Neural cell (in vitro differentiated cells): ENCODE measurements around the gene THRA. TPM values are rescaled to one million over a fixed set of nuclear protein-coding genes. Genes with fewer than 3 reads are reported as not detected.
A peak's percentile ranks its signal among the peaks of the same experiment; 100 is the strongest.

Experiments
- H2AFZ ChIP-seq: fragments of 200-600, 300-800 bp; sonication (generic), shearing (Covaris generic); 2 replicates; pipeline ENCODE4 v1.6.0; 2014; ENCODE audit warnings: low read depth, mild to moderate bottlenecking, antibody characterized with exemption, low read length, moderate library complexity
- H3F3A ChIP-seq: fragments of 200-600 bp; shearing (Covaris generic); 2 replicates; pipeline ENCODE4 v1.6.1; 2016; ENCODE audit warnings: mild to moderate bottlenecking, moderate library complexity, mixed read lengths, antibody characterized with exemption, low read length; ENCODE audit not compliant: insufficient read depth, poor library complexity, severe bottlenecking
- H3K27ac ChIP-seq: fragments of 200-600, 300-800 bp; sonication (generic), shearing (Covaris generic); 2 replicates; pipeline ENCODE4 v1.5.1; 2014; ENCODE audit warnings: mild to moderate bottlenecking, low read length, moderate library complexity
- H3K27me3 ChIP-seq: fragments of 300-800, 200-600 bp; sonication (generic), shearing (Covaris generic); 2 replicates; pipeline ENCODE4 v1.6.0; 2014; ENCODE audit warnings: mild to moderate bottlenecking, low read depth, low read length, moderate library complexity; ENCODE audit not compliant: insufficient read depth
- H3K36me3 ChIP-seq: fragments of 300-800, 200-600 bp; sonication (generic), shearing (Covaris generic); 2 replicates; pipeline ENCODE4 v1.5.1; 2014; ENCODE audit warnings: mild to moderate bottlenecking, antibody characterized with exemption, low read length, moderate library complexity; ENCODE audit not compliant: insufficient read depth
- H3K4me2 ChIP-seq: fragments of 300-800, 200-600 bp; sonication (generic), shearing (Covaris generic); 2 replicates; pipeline ENCODE4 v1.6.0; 2014; ENCODE audit warnings: mild to moderate bottlenecking, low read length
- H3K4me3 ChIP-seq: fragments of 300-800, 200-600 bp; sonication (generic), shearing (Covaris generic); 2 replicates; pipeline ENCODE4 v1.5.1; 2014; ENCODE audit warnings: mild to moderate bottlenecking, low read length, moderate library complexity
- H3K79me2 ChIP-seq: fragments of 200-600 bp; shearing (Covaris generic); replicated peaks from 2 replicates; pipeline ENCODE4 v1.6.0; 2014; ENCODE audit warnings: mild to moderate bottlenecking, low read length, moderate library complexity; ENCODE audit not compliant: insufficient read depth
- H3K9ac ChIP-seq: fragments of 300-800, 200-600 bp; sonication (generic), shearing (Covaris generic); 2 replicates; pipeline ENCODE4 v1.6.1; 2016; ENCODE audit warnings: mild to moderate bottlenecking, low read length, mixed read lengths
- H3K9me2 ChIP-seq: fragments of 200-600 bp; shearing (Covaris generic); 2 replicates; pipeline ENCODE4 v1.6.1; 2016; ENCODE audit warnings: mild to moderate bottlenecking, low read length, mixed read lengths; ENCODE audit not compliant: insufficient read depth
- H3K9me3 ChIP-seq: fragments of 200-600, 300-800 bp; sonication (generic), shearing (Covaris generic); 2 replicates; pipeline ENCODE4 v1.6.1; 2016; ENCODE audit warnings: mild to moderate bottlenecking, mixed run types, low read length, moderate library complexity, mixed read lengths
- H4K20me1 ChIP-seq: fragments of 200-600 bp; shearing (Covaris generic); 2 replicates; pipeline ENCODE4 v1.6.1; 2016; ENCODE audit warnings: mild to moderate bottlenecking, mixed run types; ENCODE audit not compliant: insufficient read depth
- CTCF ChIP-seq: fragments of 450-650 bp; IDR thresholded peaks from 2 replicates; pipeline ENCODE4 v1.5.1; 2014; ENCODE audit warnings: antibody characterized with exemption, mild to moderate bottlenecking, moderate library complexity; ENCODE audit not compliant: poor library complexity, severe bottlenecking
- EP300 ChIP-seq: fragments of 450-650 bp; conservative IDR thresholded peaks from 2 replicates; pipeline ENCODE4 v1.6.1; 2014; ENCODE audit warnings: antibody characterized with exemption, mild to moderate bottlenecking, moderate library complexity; ENCODE audit not compliant: poor library complexity, severe bottlenecking
- EZH2 ChIP-seq: fragments of 200-600, 300-800 bp; shearing (Covaris generic), sonication (generic); IDR thresholded peaks from 2 replicates; pipeline ENCODE4 v1.6.1; 2014; ENCODE audit warnings: antibody characterized with exemption, low read length, borderline replicate concordance, mild to moderate bottlenecking; ENCODE audit not compliant: insufficient read depth, poor library complexity, severe bottlenecking
- MXI1 ChIP-seq: fragments of 450-650 bp; conservative IDR thresholded peaks from 2 replicates; pipeline ENCODE4 v1.6.1; 2014; ENCODE audit warnings: antibody characterized with exemption, mild to moderate bottlenecking; ENCODE audit not compliant: poor library complexity, severe bottlenecking
- POLR2AphosphoS5 ChIP-seq: IDR thresholded peaks from 2 replicates; pipeline ENCODE4 v1.6.1; 2012
- RAD21 ChIP-seq: fragments of 450-650 bp; conservative IDR thresholded peaks from 2 replicates; pipeline ENCODE4 v1.6.1; 2014; ENCODE audit warnings: antibody characterized with exemption, mild to moderate bottlenecking, moderate library complexity
- REST ChIP-seq: IDR thresholded peaks from 2 replicates; pipeline ENCODE4 v1.6.1; 2012; ENCODE audit warnings: borderline replicate concordance
- SMC3 ChIP-seq: fragments of 450-650 bp; conservative IDR thresholded peaks from 2 replicates; pipeline ENCODE4 v1.6.1; 2014; ENCODE audit warnings: antibody characterized with exemption, mild to moderate bottlenecking, moderate library complexity; ENCODE audit not compliant: poor library complexity
- TAF1 ChIP-seq: IDR thresholded peaks from 2 replicates; pipeline ENCODE4 v1.6.1; 2012; ENCODE audit warnings: low read depth
- polyA plus RNA-seq: library from polyadenylated mRNA; depleted of rRNA; stranded (reverse); fragments of >200 nt; gene quantifications from 2 replicates; pipeline ENCODE4 v1.2.3, GENCODE V29; 2014

Gene THRA
- polyA plus RNA-seq, 1 donor from 2014 or later: 97.2 TPM

- Histone ChIP-seq H4K20me1 (no peaks in the 10 kb centered on the region), H3K79me2 (peaks cover 35% of the 10 kb centered on the region), H3F3A (no peaks in the 10 kb centered on the region), H3K36me3 (no peaks in the 10 kb centered on the region), H3K9ac (peak overlapping the region; percentile 68), H3K9me2 (no peaks in the 10 kb centered on the region), H3K27me3 (no peaks in the 10 kb centered on the region), H3K4me3 (peak overlapping the region; percentile 55), H3K9me3 (no peaks in the 10 kb centered on the region), H3K4me2 (no peak overlapping the region), H2AFZ (no peak overlapping the region), H3K27ac (peak overlapping the region; percentile 73)
- TF ChIP-seq REST (no peak), POLR2AphosphoS5 (no peak), EP300 (no peak), MXI1 (no peak), CTCF (no peak), TAF1 (no peak), EZH2 (no peak), SMC3 (no peak), RAD21 (no peak)
Measured at GRCh38 chr17:40068584-40068916, 5.8 kb downstream of the THRA start.

GRCh38 chr17:40068917-40069750, 6.4 kb downstream of the THRA start:
- H4K20me1 ChIP-seq: no peaks in the 10 kb centered on the region
- H3K36me3 ChIP-seq: no peaks in the 10 kb centered on the region
- no peaks in the 10 kb centered on the region for H3K9me3 ChIP-seq
- H3F3A ChIP-seq: no peaks in the 10 kb centered on the region
- TF ChIP-seq SMC3: no peak
- TF ChIP-seq RAD21: no peak
- peak; percentile 75 for TF ChIP-seq MXI1
- peak; percentile 34 for TF ChIP-seq POLR2AphosphoS5
- TF ChIP-seq TAF1: no peak
- peak; percentile 19 for TF ChIP-seq EP300
- no peak for TF ChIP-seq CTCF
- no peak for TF ChIP-seq EZH2
- peak overlapping the region; percentile 55 for H3K4me3 ChIP-seq
- H3K4me2 ChIP-seq: no peak overlapping the region
- H3K27ac ChIP-seq: peak overlapping the region; percentile 73
- no peak overlapping the region for H2AFZ ChIP-seq
- H3K9me2 ChIP-seq: no peaks in the 10 kb centered on the region
- H3K79me2 ChIP-seq: peaks cover 35% of the 10 kb centered on the region
- peak overlapping the region; percentile 68 for H3K9ac ChIP-seq
- no peaks in the 10 kb centered on the region for H3K27me3 ChIP-seq
